MM.1S (cell line): ENCODE results near the gene NAA10.

ENCODE experiments used
- DNase-seq: peaks from one replicate; pipeline ENCODE4 v3.0.0-alpha.2; 2015
- H2AFZ ChIP-seq: fragments of 300-600 bp; sonication (generic); 2 replicates; pipeline ENCODE4 v1.6.0; 2016; ENCODE audit warnings: antibody characterized with exemption, low read length
- H3F3A ChIP-seq: fragments of 300-600 bp; sonication (generic); 2 replicates; pipeline ENCODE4 v1.6.1; 2016; ENCODE audit warnings: mild to moderate bottlenecking, antibody characterized with exemption, low read length, moderate library complexity, mixed read lengths; ENCODE audit not compliant: insufficient read depth
- H3K27ac ChIP-seq: fragments of 300-600 bp; sonication (generic); 2 replicates; pipeline ENCODE4 v1.5.1; 2016; ENCODE audit warnings: mild to moderate bottlenecking, low read length
- H3K27me3 ChIP-seq: fragments of 300-600 bp; sonication (generic); replicated peaks from 2 replicates; pipeline ENCODE4 v1.6.0; 2016; ENCODE audit warnings: low read length; ENCODE audit not compliant: insufficient read depth
- H3K36me3 ChIP-seq: fragments of 300-600 bp; sonication (generic); replicated peaks from 2 replicates; pipeline ENCODE4 v1.6.1; 2016; ENCODE audit warnings: mild to moderate bottlenecking, low read length, mixed read lengths; ENCODE audit not compliant: insufficient read depth
- H3K4me1 ChIP-seq: fragments of 300-600 bp; sonication (generic); 2 replicates; pipeline ENCODE4 v1.6.1; 2016; ENCODE audit warnings: low read length, mixed read lengths
- H3K4me2 ChIP-seq: fragments of 300-600 bp; sonication (generic); 2 replicates; pipeline ENCODE4 v1.6.0; 2016; ENCODE audit warnings: low read depth, low read length
- H3K4me3 ChIP-seq: fragments of 300-600 bp; sonication (generic); 2 replicates; pipeline ENCODE4 v1.5.1; 2016; ENCODE audit warnings: low read length, mixed read lengths
- H3K79me2 ChIP-seq: fragments of 300-600 bp; sonication (generic); 2 replicates; pipeline ENCODE4 v1.6.1; 2016; ENCODE audit warnings: mixed run types, low read length, mixed read lengths
- H3K9ac ChIP-seq: fragments of 300-600 bp; sonication (generic); 2 replicates; pipeline ENCODE4 v1.6.1; 2016; ENCODE audit warnings: low read length, mixed read lengths
- H3K9me2 ChIP-seq: fragments of 300-600 bp; sonication (generic); replicated peaks from 2 replicates; pipeline ENCODE4 v1.6.1; 2016; ENCODE audit warnings: mild to moderate bottlenecking, low read length, mixed read lengths; ENCODE audit not compliant: insufficient read depth
- H3K9me3 ChIP-seq: fragments of 300-600 bp; sonication (generic); replicated peaks from 2 replicates; pipeline ENCODE4 v1.6.1; 2016; ENCODE audit warnings: mild to moderate bottlenecking, low read length, mixed read lengths; ENCODE audit not compliant: insufficient read depth
- H4K20me1 ChIP-seq: fragments of 300-600 bp; sonication (generic); 2 replicates; pipeline ENCODE4 v1.6.1; 2016; ENCODE audit warnings: mild to moderate bottlenecking, low read length, moderate library complexity, mixed read lengths; ENCODE audit not compliant: insufficient read depth
- CTCF ChIP-seq: fragments of 300-600 bp; sonication (generic); IDR thresholded peaks from 2 replicates; pipeline ENCODE4 v1.5.1; 2016; ENCODE audit warnings: antibody characterized with exemption, low read length, mixed read lengths
- EZH2 ChIP-seq: fragments of 300-600 bp; sonication (generic); optimal IDR thresholded peaks from 2 replicates; pipeline ENCODE3; 2017; ENCODE audit warnings: low read depth, mild to moderate bottlenecking, antibody characterized with exemption, low read length, mixed read lengths
- EZH2phosphoT487 ChIP-seq: fragments of 300-600 bp; sonication (generic); IDR thresholded peaks from 2 replicates; pipeline ENCODE4 v1.6.1; 2018; ENCODE audit warnings: antibody characterized with exemption, low read length

The NAA10 gene

DNA sequence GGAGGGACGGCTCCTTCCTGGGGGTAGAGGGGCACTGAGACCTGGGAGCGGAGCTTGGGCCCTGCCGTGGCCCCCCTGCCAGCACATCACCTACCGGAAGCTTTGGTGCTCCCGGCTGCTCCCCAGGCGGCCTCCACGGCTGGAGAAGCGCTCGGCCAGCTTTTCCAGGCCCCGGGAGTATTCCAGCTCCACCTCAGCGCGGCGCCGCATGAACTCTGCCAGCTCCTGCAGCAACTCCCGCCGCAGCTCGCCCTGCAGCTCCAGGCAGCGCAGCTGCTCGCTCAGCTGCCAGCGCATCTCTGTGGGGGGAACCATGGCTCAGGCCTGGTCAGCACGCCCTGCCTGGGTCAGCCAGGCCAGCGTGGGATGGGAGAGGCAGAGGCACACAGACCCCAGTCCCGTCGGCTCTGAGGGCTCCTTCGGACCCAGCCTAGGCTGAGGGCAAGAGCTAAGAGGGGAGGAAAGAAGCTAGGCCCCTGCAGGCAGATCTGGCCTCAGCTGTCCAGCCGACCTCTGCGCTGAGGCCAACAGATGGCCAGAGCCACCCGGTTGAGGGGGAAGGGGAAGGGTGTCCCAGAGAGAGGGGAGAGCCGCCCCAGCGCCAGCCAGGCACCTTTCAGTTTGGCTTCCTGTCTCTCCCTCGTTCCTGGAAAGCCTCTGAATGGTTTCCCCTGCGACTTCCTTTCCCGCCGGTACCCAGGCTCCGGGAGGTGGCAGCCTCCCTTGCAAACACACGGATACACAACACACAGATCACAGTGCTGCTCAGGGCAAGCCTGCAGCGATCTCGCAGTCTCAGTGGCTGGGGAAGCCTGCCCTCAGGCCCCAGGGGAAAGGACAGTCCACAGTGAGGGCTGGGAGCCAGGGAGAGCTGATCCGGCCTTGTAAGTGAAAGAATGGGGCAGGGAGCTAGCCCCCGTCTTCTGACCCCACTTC lies 13.1 kb downstream of the NAA10 start:
- Histone ChIP-seq H3K9me3 (no peaks in the 10 kb centered on the region), H3K27ac (no peak overlapping the region), H3K4me3 (no peak overlapping the region), H3K79me2 (peaks cover 42% of the 10 kb centered on the region), H3K4me1 (0 out of 2 replicates have a peak, but pooled peaks cover 4% of the 10 kb centered on the region), H4K20me1 (no peaks in the 10 kb centered on the region), H3K9me2 (no peaks in the 10 kb centered on the region), H3K9ac (no peak overlapping the region), H3K4me2 (no peak overlapping the region), H2AFZ (no peak overlapping the region), H3K36me3 (no peaks in the 10 kb centered on the region), H3F3A (peaks cover 24% of the 10 kb centered on the region), H3K27me3 (no peaks in the 10 kb centered on the region)
- no peak for TF ChIP-seq EZH2phosphoT487
- no peak for TF ChIP-seq EZH2
- no peak for TF ChIP-seq CTCF
- no peak for DNase-seq

- Histone ChIP-seq H3K9me2 (no peaks in the 10 kb centered on the region), H3K4me3 (no peak overlapping the region), H3K9me3 (no peaks in the 10 kb centered on the region), H3K79me2 (peaks cover 42% of the 10 kb centered on the region), H4K20me1 (no peaks in the 10 kb centered on the region), H3K4me2 (no peak overlapping the region), H3K36me3 (no peaks in the 10 kb centered on the region), H3K27ac (no peak overlapping the region), H3K27me3 (no peaks in the 10 kb centered on the region), H3K9ac (no peak overlapping the region), H3F3A (peaks cover 19% of the 10 kb centered on the region), H3K4me1 (0 out of 2 replicates have a peak, but pooled peaks cover 4% of the 10 kb centered on the region), H2AFZ (no peak overlapping the region)
- no peak for TF ChIP-seq EZH2
- no peak for TF ChIP-seq CTCF
- TF ChIP-seq EZH2phosphoT487, result no peak
- no peak for DNase-seq
These were observed 13.8 kb downstream of the NAA10 start for GRCh38 chrX:153921070-153921469.

- Histone ChIP-seq H2AFZ (no peak overlapping the region), H3K4me2 (no peak overlapping the region), H3K79me2 (peaks cover 38% of the 10 kb centered on the region), H3K4me1 (0 out of 2 replicates have a peak, but pooled peaks cover 4% of the 10 kb centered on the region), H4K20me1 (no peaks in the 10 kb centered on the region), H3F3A (peaks cover 16% of the 10 kb centered on the region), H3K4me3 (no peak overlapping the region), H3K27me3 (no peaks in the 10 kb centered on the region), H3K36me3 (no peaks in the 10 kb centered on the region), H3K9ac (no peak overlapping the region), H3K9me3 (no peaks in the 10 kb centered on the region), H3K9me2 (no peaks in the 10 kb centered on the region), H3K27ac (no peak overlapping the region)
- DNase-seq, result no peak
- no peak for TF ChIP-seq EZH2
- no peak for TF ChIP-seq EZH2phosphoT487
- no peak for TF ChIP-seq CTCF
These were observed 14.3 kb downstream of the NAA10 start for GRCh38 chrX:153920546-153920945.
